Measurements from ENCODE around the gene DR1.

The DR1 gene

GRCh38 chr1:93324486-93325464, 20.9 kb upstream of the DR1 start:
- TF ChIP-seq CTCF (IDR thresholded peaks at IDR 0.05; ENCODE audit: insufficient read depth, low read length, missing control alignments), result no peak
- CTCF ChIA-PET, result interaction anchor here (1.0 to 2.0 kb wide), 3 partner anchors 20 to 519 kb away, joined by 3 to 12 read pairs (median 3); no protein-coding TSS in a partner anchor
- no peak overlapping the region for H3K4me3 ChIP-seq (ENCODE audit: low read depth, low read length)
- POLR2A ChIA-PET, result interaction anchor here (1.3 to 1.4 kb wide), 2 partner anchors 14 to 21 kb away, joined by 10 read pairs; partner anchors contain the start of gene DR1
- DNase-seq (ENCODE audit: low read depth, low spot score), result peak; percentile 74

- H3K4me3 ChIP-seq (ENCODE audit: low read depth, low read length), result no peak overlapping the region
- TF ChIP-seq CTCF (IDR thresholded peaks at IDR 0.05; ENCODE audit: insufficient read depth, low read length, missing control alignments), result no peak
- ChIA-PET POLR2A (interaction anchor here (1.3 to 1.4 kb wide), 2 partner anchors 9 to 16 kb away, joined by 5 read pairs; partner anchors contain the start of gene DR1), CTCF (interaction anchor here (0.7 to 1.2 kb wide), 2 partner anchors 25 to 523 kb away, joined by 3 to 4 read pairs; no protein-coding TSS in a partner anchor)
- DNase-seq (ENCODE audit: low read depth, low spot score), result no peak
These were observed 16.6 kb upstream of the DR1 start for GRCh38 chr1:93328809-93329760.

- POLR2A ChIA-PET, result no interaction called here
- no peak overlapping the region for H3K4me3 ChIP-seq (ENCODE audit: low read depth, low read length)
- TF ChIP-seq CTCF (IDR thresholded peaks at IDR 0.05; ENCODE audit: insufficient read depth, low read length, missing control alignments), result no peak
- DNase-seq (ENCODE audit: low read depth, low spot score), result no peak
- CTCF ChIA-PET, result interaction anchor here (0.7 to 1.2 kb wide), 3 partner anchors 10 to 522 kb away, joined by 3 to 4 read pairs (median 3); no protein-coding TSS in a partner anchor
These were observed 15.5 kb upstream of the DR1 start for GRCh38 chr1:93330196-93330595.

GRCh38 chr1:93330617-93331016, 15.1 kb upstream of the DR1 start:
- DNase-seq (ENCODE audit: low read depth, low spot score), result no peak
- no peak overlapping the region for H3K4me3 ChIP-seq (ENCODE audit: low read depth, low read length)
- no peak for TF ChIP-seq CTCF (IDR thresholded peaks at IDR 0.05; ENCODE audit: insufficient read depth, low read length, missing control alignments)
- ChIA-PET POLR2A (no interaction called here), CTCF (interaction anchor here (1.2 kb wide), 2 partner anchors 10 to 26 kb away, joined by 3 to 4 read pairs; no protein-coding TSS in a partner anchor)

- ChIA-PET CTCF (interaction anchor here (1.2 kb wide), 1 partner anchor 9 kb away, joined by 3 read pairs; no protein-coding TSS in a partner anchor), POLR2A (no interaction called here)
These were observed 14.3 kb upstream of the DR1 start for GRCh38 chr1:93331412-93331811.

More at GRCh38 chr1:93331412-93331811, 14.3 kb upstream of the DR1 start:
- TF ChIP-seq CTCF (IDR thresholded peaks at IDR 0.05; ENCODE audit: insufficient read depth, low read length, missing control alignments), result no peak
- no peak overlapping the region for H3K4me3 ChIP-seq (ENCODE audit: low read depth, low read length)
- DNase-seq (ENCODE audit: low read depth, low spot score), result no peak
